Lower leg skin (tissue), 4 donors: ENCODE results near the gene RCN2. TPM values are rescaled to one million over a fixed set of nuclear protein-coding genes. Genes with fewer than 3 reads are reported as not detected.

Experiments
- DNase-seq, 2 donors: peaks; one replicate each; pipeline ENCODE4 v3.0.0-alpha.2; 2019; ENCODE audit warnings: low spot score in 2 of 2
- H3K4me3 ChIP-seq: fragments of 200-600 bp; sonication (generic); 2 replicates; pipeline ENCODE4 v1.5.1; 2017; ENCODE audit warnings: mild to moderate bottlenecking, low read depth; ENCODE audit not compliant: poor library complexity, severe bottlenecking
- CTCF ChIP-seq, 3 donors: fragments of 450-650 bp; IDR thresholded peaks; one replicate each; pipeline ENCODE4 v1.5.1; 2016; ENCODE audit warnings: antibody characterized with exemption in 3 of 3, mild to moderate bottlenecking in 3 of 3, moderate library complexity in 2 of 3
- POLR2A ChIP-seq, 2 donors: fragments of 450-650 bp; IDR thresholded peaks; one replicate each; pipeline ENCODE4 v1.6.1; 2016 to 2017; ENCODE audit warnings: antibody characterized with exemption in 2 of 2, mild to moderate bottlenecking in 1 of 2, moderate library complexity in 1 of 2
- WGBS, 2 donors: methylation state at CpG; one replicate each; pipeline ENCODE4 v1.1.5; 2018; 5-methylcytosine and 5-hydroxymethylcytosine counted together
- intact Hi-C: fragments of 100-400 bp; cut with DNase I; formaldehyde crosslinking; loops from one replicate; pipeline ENCODE4 v1.15.0; 2023; ENCODE audit warnings: low total_unique reads
- total RNA-seq, 4 donors: library from RNA; depleted of rRNA; stranded (reverse); fragments of >200 nt; gene quantifications; one replicate each; pipeline ENCODE4 v1.1.0, GENCODE V29; 2016

RCN2 gene
- total RNA-seq, 4 donors from 2014 or later = 21.4 to 29.2 (median 23.8) TPM

- intact Hi-C loops = no loop called here
- TF ChIP-seq POLR2A (IDR thresholded peaks at IDR 0.05) (no peak), CTCF (IDR thresholded peaks at IDR 0.05) (no peak)
- 94 to 98% methylated on average over 2 of the region's 2 CpGs for WGBS, 2 donors
- no peak for DNase-seq
- no peak overlapping the region for H3K4me3 ChIP-seq
Measured at GRCh38 chr15:76901965-76902364, 29.6 kb upstream of the RCN2 start.

- no peak for DNase-seq
- intact Hi-C loops = no loop called here
- TF ChIP-seq POLR2A (IDR thresholded peaks at IDR 0.05) = no peak
- no peak for TF ChIP-seq CTCF (IDR thresholded peaks at IDR 0.05)
- no peak overlapping the region for H3K4me3 ChIP-seq
Measured at GRCh38 chr15:76903251-76903681, 28.3 kb upstream of the RCN2 start.

- peak; percentile 21 to 86 for DNase-seq
- intact Hi-C loops = no loop called here
- TF ChIP-seq POLR2A (IDR thresholded peaks at IDR 0.05) (no peak), CTCF (IDR thresholded peaks at IDR 0.05) (no peak)
- H3K4me3 ChIP-seq = peak overlapping the region; percentile 90
- WGBS, 2 donors = 1 to 4% methylated on average over 22 to 29 of the region's 29 CpGs
Measured at GRCh38 chr15:76904461-76905012, 27.0 kb upstream of the RCN2 start.

GRCh38 chr15:76905013-76905839 is 26.3 kb upstream of the RCN2 start, which contains the start of gene SCAPER:
Gene SCAPER, minus strand, starts transcription at chr15:76905340. Its CDS starts 21,523 bp downstream, at chr15:76883817.
- DNase-seq = peak; percentile 84 to 98
- WGBS, 2 donors = 1% methylated on average over 38 to 58 of the region's 78 CpGs
- TF ChIP-seq CTCF (IDR thresholded peaks at IDR 0.05) (no peak), POLR2A (IDR thresholded peaks at IDR 0.05) (peak in 1 of 2 donors; percentile 2)
- intact Hi-C loops = no loop called here
- H3K4me3 ChIP-seq = peak within 1 kb of the TSS; percentile 90

- 43 to 46% methylated on average over 9 of the region's 9 CpGs for WGBS, 2 donors
- intact Hi-C loops = no loop called here
- TF ChIP-seq CTCF (IDR thresholded peaks at IDR 0.05) = no peak
- TF ChIP-seq POLR2A (IDR thresholded peaks at IDR 0.05) = no peak
- H3K4me3 ChIP-seq = no peak overlapping the region
- no peak for DNase-seq
Measured at GRCh38 chr15:76905855-76906254, 25.7 kb upstream of the RCN2 start.
